ENCODE data around the gene NUP98.
"Not testable (repeated sequence)": the region's sequence is repeated elsewhere in the genome, so short reads cannot be mapped to it uniquely, and the experiment has no call there.

NUP98 gene

GRCh38 chr11:3826721-3827120 is 29.4 kb upstream of the NUP98 start:
- DNase-seq (ENCODE audit: low read depth in 2 of 2), result no peak

- DNase-seq (ENCODE audit: low read depth in 2 of 2), result no peak
These were observed 28.3 kb upstream of the NUP98 start for GRCh38 chr11:3825473-3826154.

- DNase-seq (ENCODE audit: low read depth in 2 of 2), result peak; percentile 58 to 77
These were observed 27.5 kb upstream of the NUP98 start for GRCh38 chr11:3824714-3825472.

- DNase-seq (ENCODE audit: low read depth in 2 of 2), result no peak
These were observed 26.6 kb upstream of the NUP98 start for GRCh38 chr11:3823762-3824506.

GRCh38 chr11:3823303-3823702 is 25.9 kb upstream of the NUP98 start:
- no peak for DNase-seq (ENCODE audit: low read depth in 2 of 2)

- no peak for DNase-seq (ENCODE audit: low read depth in 2 of 2)
These were observed 25.0 kb upstream of the NUP98 start for GRCh38 chr11:3822312-3822711.

- DNase-seq (ENCODE audit: low read depth in 2 of 2), result no peak
These were observed 23.6 kb upstream of the NUP98 start for GRCh38 chr11:3820971-3821370.

- DNase-seq (ENCODE audit: low read depth in 2 of 2), result no peak
These were observed 19.9 kb upstream of the NUP98 start for GRCh38 chr11:3817181-3817800.

- no peak for DNase-seq (ENCODE audit: low read depth in 2 of 2)
These were observed 19.3 kb upstream of the NUP98 start for GRCh38 chr11:3816673-3817072.

- DNase-seq (ENCODE audit: low read depth in 2 of 2), result no peak
These were observed 18.5 kb upstream of the NUP98 start for GRCh38 chr11:3815845-3816244.

- DNase-seq (ENCODE audit: low read depth in 2 of 2), result not testable (repeated sequence)
These were observed 17.5 kb upstream of the NUP98 start for GRCh38 chr11:3814832-3815231.

- DNase-seq (ENCODE audit: low read depth in 2 of 2), result no peak
These were observed 13.6 kb upstream of the NUP98 start for GRCh38 chr11:3810951-3811350.

- DNase-seq (ENCODE audit: low read depth in 2 of 2), result no peak
These were observed 13.1 kb upstream of the NUP98 start for GRCh38 chr11:3810446-3810845.

GRCh38 chr11:3809624-3809928 is 12.2 kb upstream of the NUP98 start:
- DNase-seq (ENCODE audit: low read depth in 2 of 2), result no peak

- no peak for DNase-seq (ENCODE audit: low read depth in 2 of 2)
These were observed 11.7 kb upstream of the NUP98 start for GRCh38 chr11:3808861-3809623.

- peak; percentile 37 to 50 for DNase-seq (ENCODE audit: low read depth in 2 of 2)
These were observed 10.8 kb upstream of the NUP98 start, which contains the start of gene PGAP2 for GRCh38 chr11:3807909-3808860. Gene PGAP2 (plus strand): TSS chr11:3808560. CDS start chr11:3811260, 2,700 bp downstream.

GRCh38 chr11:3803726-3804495 is 6.6 kb upstream of the NUP98 start:
- no peak for DNase-seq (ENCODE audit: low read depth in 2 of 2)

GRCh38 chr11:3802011-3802790 is 4.8 kb upstream of the NUP98 start:
- no peak for DNase-seq (ENCODE audit: low read depth in 2 of 2)

GRCh38 chr11:3799873-3800272 is 2.5 kb upstream of the NUP98 start:
- DNase-seq (ENCODE audit: low read depth in 2 of 2), result no peak
